Measurements from ENCODE around the gene MAPK14.

GRCh38 chr6:36034441-36034840 lies 6.8 kb downstream of the MAPK14 start:
- TF ChIP-seq EZH2 (IDR thresholded peaks at IDR 0.05; ENCODE audit: insufficient read depth, poor library complexity, severe bottlenecking) (no peak), EZH2phosphoT487 (IDR thresholded peaks at IDR 0.05; ENCODE audit: insufficient read depth, low read depth) (no peak)

Measured in GM23248 (cell line).